Measurements from ENCODE around the gene TP53I11. TPM values are rescaled to one million over a fixed set of nuclear protein-coding genes. Genes with fewer than 3 reads are reported as not detected.

TP53I11 gene
- total and polyA plus RNA-seq, 2 donors (not counting 1 experiment from before 2014, with no cell fraction given) = 25.0 to 229 TPM

DNA sequence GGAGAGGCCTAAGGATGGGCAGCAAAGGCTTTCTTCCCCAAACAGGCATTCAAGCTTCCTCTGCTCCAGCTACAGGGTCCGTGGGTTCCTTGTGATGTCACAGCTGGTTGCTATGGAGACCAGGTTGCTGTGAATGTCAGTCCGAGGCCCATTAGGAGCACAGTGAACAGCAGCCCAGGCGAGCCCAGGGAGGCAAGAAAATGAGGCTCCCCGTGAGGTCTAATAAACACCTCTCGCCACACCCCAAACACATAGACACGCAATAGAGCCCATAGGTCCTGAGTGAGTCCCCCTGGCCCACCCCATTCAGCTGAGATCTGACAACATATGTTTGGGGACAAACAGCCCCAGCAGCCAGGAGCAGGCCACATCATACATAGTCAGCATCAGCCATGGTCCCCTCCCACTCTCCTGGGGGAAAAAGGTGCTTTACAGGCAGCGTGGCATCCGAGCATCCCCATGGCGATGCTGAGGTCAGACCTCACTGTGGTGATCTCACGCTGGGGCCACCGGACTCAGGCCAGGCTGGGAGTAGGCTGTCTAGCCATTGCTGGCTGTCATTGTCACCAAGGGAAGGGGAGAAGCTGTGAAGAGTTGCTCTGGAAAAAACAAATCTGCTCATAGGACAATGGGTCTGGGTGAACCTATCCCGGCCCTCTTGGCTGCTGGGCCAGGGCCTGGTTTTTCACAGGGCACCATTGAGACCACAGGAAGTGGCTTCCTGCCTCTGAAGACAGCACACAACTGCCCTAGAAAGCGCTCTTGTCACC lies 23.1 kb upstream of the TP53I11 start:
- ChIA-PET POLR2A (no interaction called here), CTCF (interaction anchor here (0.6 to 6.7 kb wide), 3 partner anchors 38 to 130 kb away, joined by 3 to 37 read pairs (median 3); no protein-coding TSS in a partner anchor)
- peak overlapping the region; percentile 28 for H3K27ac Mint-ChIP-seq
- H2AFZ ChIP-seq (ENCODE audit: insufficient read depth, low read depth, low read length, poor library complexity, severe bottlenecking) = no peak overlapping the region
- H3K9ac ChIP-seq (ENCODE audit: low read length) = no peak overlapping the region
- H3K4me3 ChIP-seq (ENCODE audit: control extremely low read depth in 1 of 5, extremely low read depth in 1 of 5, insufficient read depth in 1 of 5, low read depth in 2 of 5, low read length in 4 of 5) = no peak overlapping the region
- no peak overlapping the region for H3K4me3 Mint-ChIP-seq
- no peak for ATAC-seq (ENCODE audit: low read depth)
- H3K9me3 Mint-ChIP-seq (ENCODE audit: insufficient read depth) = no peaks in the 10 kb centered on the region
- H3K27me3 Mint-ChIP-seq = no peaks in the 10 kb centered on the region
- H3K27me3 ChIP-seq (replicated peaks in 1 of 4; ENCODE audit: control extremely low read depth in 1 of 4, control insufficient read depth in 3 of 4, insufficient read depth in 4 of 4, low read length in 3 of 4) = peaks cover 0 to 13% (median 2%) of the 10 kb centered on the region in 4 experiments
- 78% methylated on average over 11 of the region's 13 CpGs for WGBS (ENCODE audit: insufficient coverage)
- DNase-seq = no peak
- H3K36me3 ChIP-seq (replicated peaks in 1 of 2; ENCODE audit: control extremely low read depth in 1 of 2, control insufficient read depth in 1 of 2, extremely low read depth in 1 of 2, insufficient read depth in 2 of 2, low read length in 1 of 2) = no peaks in the 10 kb centered on the region
- no peak overlapping the region for H3K27ac ChIP-seq (ENCODE audit: low read length in 2 of 2)
- H3K4me1 Mint-ChIP-seq = no peaks in the 10 kb centered on the region
- peaks cover 6 to 8% of the 10 kb centered on the region in 2 donors for H3K4me1 ChIP-seq (ENCODE audit: control insufficient read depth in 2 of 2, insufficient read depth in 2 of 2, low read length in 2 of 2)
- no peaks in the 10 kb centered on the region for H3K9me3 ChIP-seq (ENCODE audit: control extremely low read depth in 1 of 3, control insufficient read depth in 2 of 3, insufficient read depth in 1 of 3, low read length in 2 of 3)
- no peak for TF ChIP-seq EZH2 (IDR thresholded peaks at IDR 0.05; ENCODE audit: borderline replicate concordance, insufficient read depth, low read depth, low read length, poor library complexity, severe bottlenecking)
- TF ChIP-seq, protein P1, sequence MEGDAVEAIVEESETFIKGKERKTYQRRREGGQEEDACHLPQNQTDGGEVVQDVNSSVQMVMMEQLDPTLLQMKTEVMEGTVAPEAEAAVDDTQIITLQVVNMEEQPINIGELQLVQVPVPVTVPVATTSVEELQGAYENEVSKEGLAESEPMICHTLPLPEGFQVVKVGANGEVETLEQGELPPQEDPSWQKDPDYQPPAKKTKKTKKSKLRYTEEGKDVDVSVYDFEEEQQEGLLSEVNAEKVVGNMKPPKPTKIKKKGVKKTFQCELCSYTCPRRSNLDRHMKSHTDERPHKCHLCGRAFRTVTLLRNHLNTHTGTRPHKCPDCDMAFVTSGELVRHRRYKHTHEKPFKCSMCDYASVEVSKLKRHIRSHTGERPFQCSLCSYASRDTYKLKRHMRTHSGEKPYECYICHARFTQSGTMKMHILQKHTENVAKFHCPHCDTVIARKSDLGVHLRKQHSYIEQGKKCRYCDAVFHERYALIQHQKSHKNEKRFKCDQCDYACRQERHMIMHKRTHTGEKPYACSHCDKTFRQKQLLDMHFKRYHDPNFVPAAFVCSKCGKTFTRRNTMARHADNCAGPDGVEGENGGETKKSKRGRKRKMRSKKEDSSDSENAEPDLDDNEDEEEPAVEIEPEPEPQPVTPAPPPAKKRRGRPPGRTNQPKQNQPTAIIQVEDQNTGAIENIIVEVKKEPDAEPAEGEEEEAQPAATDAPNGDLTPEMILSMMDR (IDR thresholded peaks at IDR 0.05) = no peak
- intact Hi-C loops (cut with micrococcal nuclease) = loop anchor here (2.0 kb wide), 1 partner anchor 37 kb away; no protein-coding TSS in a partner anchor
- H3K79me2 ChIP-seq (ENCODE audit: control insufficient read depth, insufficient read depth, low read length) = no peaks in the 10 kb centered on the region
- H4K20me1 ChIP-seq (ENCODE audit: control insufficient read depth, insufficient read depth, low read length, poor library complexity, severe bottlenecking) = no peaks in the 10 kb centered on the region
- no peak overlapping the region for H3K4me2 ChIP-seq (replicated peaks; ENCODE audit: low read depth, low read length, poor library complexity, severe bottlenecking)

Measured in B cell (primary cell).